Measurements from ENCODE around the gene PTGER2. TPM values are rescaled to one million over a fixed set of nuclear protein-coding genes. Genes with fewer than 3 reads are reported as not detected.

PTGER2 gene, protein sequence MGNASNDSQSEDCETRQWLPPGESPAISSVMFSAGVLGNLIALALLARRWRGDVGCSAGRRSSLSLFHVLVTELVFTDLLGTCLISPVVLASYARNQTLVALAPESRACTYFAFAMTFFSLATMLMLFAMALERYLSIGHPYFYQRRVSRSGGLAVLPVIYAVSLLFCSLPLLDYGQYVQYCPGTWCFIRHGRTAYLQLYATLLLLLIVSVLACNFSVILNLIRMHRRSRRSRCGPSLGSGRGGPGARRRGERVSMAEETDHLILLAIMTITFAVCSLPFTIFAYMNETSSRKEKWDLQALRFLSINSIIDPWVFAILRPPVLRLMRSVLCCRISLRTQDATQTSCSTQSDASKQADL
- total RNA-seq, result 1 to 10 TPM; 6.2 to 9.6 TPM

DNA sequence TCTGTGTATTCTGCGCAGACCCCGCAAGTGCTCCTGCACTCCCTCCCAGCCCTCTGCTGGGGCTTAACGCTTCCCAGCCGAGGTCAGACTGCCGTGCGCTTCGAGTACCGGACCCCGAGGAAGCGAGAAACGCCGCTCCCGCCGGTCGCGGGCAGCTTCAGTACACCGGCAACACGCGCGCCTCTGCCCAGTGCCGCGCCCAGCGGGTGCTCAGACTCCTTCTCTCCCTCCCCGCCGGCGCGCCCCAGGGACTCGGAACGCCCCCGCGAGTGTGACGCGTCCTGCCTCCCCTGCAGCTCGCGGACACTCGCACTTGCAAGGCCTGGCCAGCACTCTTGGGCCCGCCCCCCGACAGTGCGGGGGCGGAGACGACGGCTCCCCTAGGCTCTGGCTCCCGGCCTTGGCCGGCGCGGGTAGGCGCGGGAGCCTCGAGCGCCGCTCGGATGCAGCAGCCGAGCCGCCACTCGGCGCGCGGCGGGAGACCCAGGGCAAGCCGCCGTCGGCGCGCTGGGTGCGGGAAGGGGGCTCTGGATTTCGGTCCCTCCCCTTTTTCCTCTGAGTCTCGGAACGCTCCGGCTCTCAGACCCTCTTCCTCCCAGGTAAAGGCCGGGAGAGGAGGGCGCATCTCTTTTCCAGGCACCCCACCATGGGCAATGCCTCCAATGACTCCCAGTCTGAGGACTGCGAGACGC lies at the start of gene PTGER2:
Gene PTGER2 (plus strand): TSS at position 410 of the 692 bp plus-strand sequence. CDS start 237 bp downstream, at position 647.
- H3K27me3 Mint-ChIP-seq (ENCODE audit: low read depth), result peaks cover 28% of the 10 kb centered on the region
- H3K4me3 Mint-ChIP-seq, result peak within 1 kb of the TSS; percentile 99 to 100
- H3K36me3 Mint-ChIP-seq (ENCODE audit: insufficient read depth in 2 of 2), result no peaks in the 10 kb centered on the region
- peak within 1 kb of the TSS; percentile 92 for H3K27ac Mint-ChIP-seq
- peaks cover 73% of the 10 kb centered on the region for H3K4me1 Mint-ChIP-seq (ENCODE audit: low read depth)
- DNase-seq (peak; percentile 82 to 87), ATAC-seq (replicated peaks in 1 of 2) (peak; percentile 74 to 80)
- no peaks in the 10 kb centered on the region for H3K9me3 Mint-ChIP-seq

DNA sequence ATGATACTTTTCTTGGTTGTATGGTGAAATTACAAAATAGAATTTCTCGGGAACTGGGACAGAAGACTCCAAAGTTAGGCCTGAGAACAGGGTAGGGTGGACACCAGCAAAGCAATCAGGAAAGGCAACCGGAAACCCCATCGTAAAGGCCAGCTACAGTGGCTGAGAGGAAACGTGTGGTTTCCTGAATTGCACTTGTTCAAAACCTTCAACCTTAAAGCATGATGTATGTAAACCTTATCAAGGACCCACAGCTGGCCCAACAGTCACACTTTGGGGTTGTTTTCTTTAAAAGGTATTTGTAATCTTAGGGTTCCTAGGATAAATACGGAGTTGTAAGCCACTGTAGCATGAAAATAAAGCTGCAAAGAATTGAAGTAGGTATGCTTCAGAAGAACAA lies 48.9 kb upstream of the PTGER2 start:
- Mint-ChIP-seq H3K9me3 (no peaks in the 10 kb centered on the region), H3K27me3 (ENCODE audit: low read depth) (peaks cover 49% of the 10 kb centered on the region), H3K27ac (peak overlapping the region; percentile 78), H3K36me3 (ENCODE audit: insufficient read depth in 2 of 2) (peaks cover 1 to 2% of the 10 kb centered on the region in 2 donors), H3K4me3 (peak overlapping the region in 1 of 2 donors; percentile 9), H3K4me1 (ENCODE audit: low read depth) (peaks cover 38% of the 10 kb centered on the region)
- ATAC-seq (replicated peaks in 1 of 2) (peak in 1 of 2 donors; percentile 29), DNase-seq (no peak)

DNA sequence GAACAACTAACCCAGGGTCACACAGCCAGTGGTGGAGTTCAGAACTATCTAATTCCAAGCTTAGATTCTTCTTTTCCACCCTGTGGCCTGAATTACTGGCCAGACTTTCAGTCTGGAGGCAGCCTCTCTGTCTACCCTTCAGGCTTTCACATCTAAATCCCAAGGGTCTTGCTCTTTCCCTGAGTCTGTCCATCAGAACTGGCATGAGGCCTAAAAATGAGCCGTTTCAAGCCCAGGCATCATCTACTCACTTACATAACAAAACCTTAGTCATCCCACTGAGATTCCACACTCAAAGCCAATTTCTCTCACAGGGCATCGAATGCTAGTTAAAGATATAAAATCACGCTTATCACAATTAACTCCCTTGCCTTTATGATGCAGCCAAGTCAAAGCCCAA lies 47.9 kb upstream of the PTGER2 start:
- DNase-seq (no peak), ATAC-seq (replicated peaks in 1 of 2) (no peak)
- H3K36me3 Mint-ChIP-seq (ENCODE audit: insufficient read depth in 2 of 2), result peaks cover 0 to 1% of the 10 kb centered on the region in 2 donors
- H3K9me3 Mint-ChIP-seq, result no peaks in the 10 kb centered on the region
- peak overlapping the region in 1 of 2 donors; percentile 6 for H3K4me3 Mint-ChIP-seq
- H3K4me1 Mint-ChIP-seq (ENCODE audit: low read depth), result peaks cover 38% of the 10 kb centered on the region
- peaks cover 49% of the 10 kb centered on the region for H3K27me3 Mint-ChIP-seq (ENCODE audit: low read depth)
- H3K27ac Mint-ChIP-seq, result no peak overlapping the region

DNA sequence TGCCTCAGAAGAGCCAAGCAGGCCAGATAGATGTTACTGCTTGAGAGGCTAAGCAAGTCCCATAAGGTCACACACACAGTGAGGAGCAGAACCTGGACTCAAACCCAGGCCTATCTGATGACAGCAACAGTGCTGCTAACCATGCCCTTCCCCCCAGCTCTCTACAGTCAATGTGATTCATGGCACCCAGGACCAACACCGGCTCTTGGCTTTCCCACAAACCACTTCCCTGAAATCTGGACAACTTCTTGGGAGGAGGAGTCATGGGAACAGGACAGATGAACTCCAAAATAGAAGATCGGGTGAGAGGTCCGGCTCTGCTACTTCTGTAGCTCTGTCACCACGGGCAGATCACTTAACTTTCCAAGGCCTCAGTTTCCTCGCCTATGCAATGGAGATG lies 47.3 kb upstream of the PTGER2 start:
- Mint-ChIP-seq H3K9me3 (no peaks in the 10 kb centered on the region), H3K27ac (no peak overlapping the region), H3K4me1 (ENCODE audit: low read depth) (peaks cover 38% of the 10 kb centered on the region), H3K4me3 (peak overlapping the region in 1 of 2 donors; percentile 91), H3K36me3 (ENCODE audit: insufficient read depth in 2 of 2) (peaks cover 0 to 1% of the 10 kb centered on the region in 2 donors), H3K27me3 (ENCODE audit: low read depth) (peaks cover 49% of the 10 kb centered on the region)
- no peak for ATAC-seq (replicated peaks in 1 of 2)
- no peak for DNase-seq

DNA sequence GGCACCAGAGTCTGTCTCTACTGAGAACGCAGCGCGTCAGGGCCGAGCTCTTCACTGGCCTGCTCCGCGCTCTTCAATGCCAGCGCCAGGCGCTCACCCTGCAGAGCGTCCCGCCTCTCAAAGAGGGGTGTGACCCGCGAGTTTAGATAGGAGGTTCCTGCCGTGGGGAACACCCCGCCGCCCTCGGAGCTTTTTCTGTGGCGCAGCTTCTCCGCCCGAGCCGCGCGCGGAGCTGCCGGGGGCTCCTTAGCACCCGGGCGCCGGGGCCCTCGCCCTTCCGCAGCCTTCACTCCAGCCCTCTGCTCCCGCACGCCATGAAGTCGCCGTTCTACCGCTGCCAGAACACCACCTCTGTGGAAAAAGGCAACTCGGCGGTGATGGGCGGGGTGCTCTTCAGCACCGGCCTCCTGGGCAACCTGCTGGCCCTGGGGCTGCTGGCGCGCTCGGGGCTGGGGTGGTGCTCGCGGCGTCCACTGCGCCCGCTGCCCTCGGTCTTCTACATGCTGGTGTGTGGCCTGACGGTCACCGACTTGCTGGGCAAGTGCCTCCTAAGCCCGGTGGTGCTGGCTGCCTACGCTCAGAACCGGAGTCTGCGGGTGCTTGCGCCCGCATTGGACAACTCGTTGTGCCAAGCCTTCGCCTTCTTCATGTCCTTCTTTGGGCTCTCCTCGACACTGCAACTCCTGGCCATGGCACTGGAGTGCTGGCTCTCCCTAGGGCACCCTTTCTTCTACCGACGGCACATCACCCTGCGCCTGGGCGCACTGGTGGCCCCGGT lies 46.4 kb upstream of the PTGER2 start, which contains the start of gene PTGDR:
Gene PTGDR (plus strand): TSS at position 198 of the 778 bp plus-strand sequence. CDS start 117 bp downstream, at position 315.
- H3K4me1 Mint-ChIP-seq (ENCODE audit: low read depth), result peaks cover 38% of the 10 kb centered on the region
- peak; percentile 63 to 64 for ATAC-seq (replicated peaks in 1 of 2)
- peak within 1 kb of the TSS; percentile 29 for H3K27ac Mint-ChIP-seq

DNA sequence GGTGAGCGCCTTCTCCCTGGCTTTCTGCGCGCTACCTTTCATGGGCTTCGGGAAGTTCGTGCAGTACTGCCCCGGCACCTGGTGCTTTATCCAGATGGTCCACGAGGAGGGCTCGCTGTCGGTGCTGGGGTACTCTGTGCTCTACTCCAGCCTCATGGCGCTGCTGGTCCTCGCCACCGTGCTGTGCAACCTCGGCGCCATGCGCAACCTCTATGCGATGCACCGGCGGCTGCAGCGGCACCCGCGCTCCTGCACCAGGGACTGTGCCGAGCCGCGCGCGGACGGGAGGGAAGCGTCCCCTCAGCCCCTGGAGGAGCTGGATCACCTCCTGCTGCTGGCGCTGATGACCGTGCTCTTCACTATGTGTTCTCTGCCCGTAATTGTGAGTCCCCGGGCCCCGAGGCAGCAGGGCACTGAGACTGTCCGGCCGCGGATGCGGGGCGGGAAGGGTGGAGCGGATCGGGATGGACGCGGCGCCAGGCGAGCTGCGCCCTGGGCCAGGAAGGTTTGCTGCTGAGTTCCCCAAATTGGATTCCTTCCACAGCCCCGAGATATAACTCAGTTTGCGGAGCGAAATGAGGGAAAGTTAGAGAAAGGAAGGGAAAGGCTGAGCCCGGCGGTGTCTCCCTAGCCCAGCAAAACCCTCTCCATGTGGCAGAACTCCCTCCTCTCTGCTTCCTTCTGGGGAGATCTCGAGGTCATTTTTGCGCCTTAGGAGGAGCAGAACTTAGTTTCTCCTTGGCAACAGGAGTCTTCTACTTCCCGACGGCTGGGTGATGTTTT lies 45.6 kb upstream of the PTGER2 start:
- Mint-ChIP-seq H3K4me1 (ENCODE audit: low read depth) (peaks cover 38% of the 10 kb centered on the region), H3K36me3 (ENCODE audit: insufficient read depth in 2 of 2) (peaks cover 0 to 1% of the 10 kb centered on the region in 2 donors), H3K4me3 (peak overlapping the region; percentile 91 to 94), H3K27ac (peak overlapping the region; percentile 29), H3K9me3 (no peaks in the 10 kb centered on the region), H3K27me3 (ENCODE audit: low read depth) (peaks cover 49% of the 10 kb centered on the region)
- DNase-seq (peak in 1 of 2 donors; percentile 26), ATAC-seq (replicated peaks in 1 of 2) (peak; percentile 67 to 71)

More for the DNA sequence above, 46.4 kb upstream of the PTGER2 start, which contains the start of gene PTGDR:
- Mint-ChIP-seq H3K4me3 (peak within 1 kb of the TSS; percentile 91 to 94), H3K27me3 (ENCODE audit: low read depth) (peaks cover 49% of the 10 kb centered on the region), H3K36me3 (ENCODE audit: insufficient read depth in 2 of 2) (peaks cover 0 to 1% of the 10 kb centered on the region in 2 donors), H3K9me3 (no peaks in the 10 kb centered on the region)
- DNase-seq, result peak; percentile 15 to 20

DNA sequence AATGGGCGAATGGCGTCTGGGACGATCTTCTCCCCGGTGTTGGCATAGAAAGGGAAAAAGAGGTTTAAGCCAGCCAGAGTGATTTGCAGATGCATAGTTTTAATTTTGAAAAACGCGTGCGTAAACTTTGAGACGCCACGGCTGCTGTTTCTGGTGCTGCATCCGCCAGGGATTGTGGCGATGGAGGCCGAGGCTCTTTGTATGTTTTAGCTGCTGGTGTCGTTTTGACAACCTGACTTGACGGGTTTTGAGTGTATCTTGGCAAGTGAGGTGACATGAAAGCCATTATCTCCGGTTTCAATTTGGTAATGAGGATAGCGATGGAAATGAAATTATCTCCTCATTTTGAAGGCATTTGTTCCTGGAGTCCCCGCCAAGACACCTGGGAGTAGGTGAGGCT lies 45.0 kb upstream of the PTGER2 start:
- H3K27me3 Mint-ChIP-seq (ENCODE audit: low read depth), result peaks cover 49% of the 10 kb centered on the region
- peaks cover 38% of the 10 kb centered on the region for H3K4me1 Mint-ChIP-seq (ENCODE audit: low read depth)
- ATAC-seq (replicated peaks in 1 of 2), result no peak
- peaks cover 0 to 1% of the 10 kb centered on the region in 2 donors for H3K36me3 Mint-ChIP-seq (ENCODE audit: insufficient read depth in 2 of 2)
- peak overlapping the region; percentile 91 to 94 for H3K4me3 Mint-ChIP-seq
- no peak for DNase-seq
- H3K27ac Mint-ChIP-seq, result no peak overlapping the region
- no peaks in the 10 kb centered on the region for H3K9me3 Mint-ChIP-seq

DNA sequence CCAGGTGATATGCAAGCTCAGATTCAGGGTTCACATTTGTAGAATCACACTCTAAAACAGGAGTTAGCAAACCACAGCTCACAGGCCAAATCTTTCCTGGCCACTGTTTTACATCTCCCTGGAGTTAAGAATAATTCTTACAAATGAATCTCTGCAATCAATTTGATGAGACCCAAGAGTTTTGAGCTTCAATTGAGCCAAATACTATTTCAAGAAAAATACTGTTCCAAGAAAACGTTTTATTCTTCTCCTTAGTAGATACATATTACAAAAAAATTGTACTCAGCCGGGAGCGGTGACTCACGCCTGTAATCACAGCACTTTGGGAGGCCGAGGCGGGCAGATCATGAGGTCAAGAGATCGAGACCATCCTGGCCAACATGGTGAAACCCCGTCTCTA lies 44.1 kb upstream of the PTGER2 start:
- no peaks in the 10 kb centered on the region for H3K9me3 Mint-ChIP-seq
- H3K27me3 Mint-ChIP-seq (ENCODE audit: low read depth), result peaks cover 49% of the 10 kb centered on the region
- DNase-seq, result no peak
- H3K36me3 Mint-ChIP-seq (ENCODE audit: insufficient read depth in 2 of 2), result peaks cover 0 to 1% of the 10 kb centered on the region in 2 donors
- ATAC-seq (replicated peaks in 1 of 2), result no peak
- H3K4me1 Mint-ChIP-seq (ENCODE audit: low read depth), result peaks cover 37% of the 10 kb centered on the region
- H3K4me3 Mint-ChIP-seq, result peak overlapping the region in 1 of 2 donors; percentile 11
- H3K27ac Mint-ChIP-seq, result no peak overlapping the region

DNA sequence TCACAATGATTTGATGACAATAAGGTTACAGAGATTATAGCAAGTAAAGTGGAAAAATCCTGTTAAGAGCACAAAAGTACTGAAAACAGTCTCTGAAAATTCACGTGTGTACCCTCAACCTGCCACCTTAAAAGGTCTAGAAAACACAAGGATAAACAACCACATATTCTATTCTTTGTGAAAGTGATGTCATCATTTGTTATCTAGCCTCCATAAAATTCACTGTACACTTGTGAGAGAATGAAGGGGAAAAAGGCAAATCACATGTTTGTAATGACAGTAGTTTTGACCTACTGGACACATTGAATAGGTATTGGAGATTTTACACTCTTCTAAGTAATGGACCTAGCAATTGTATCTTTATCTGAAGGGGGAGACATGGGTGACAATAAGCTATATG lies 42.6 kb upstream of the PTGER2 start:
- no peak overlapping the region for H3K27ac Mint-ChIP-seq
- no peaks in the 10 kb centered on the region for H3K9me3 Mint-ChIP-seq
- ATAC-seq (replicated peaks in 1 of 2), result no peak
- H3K36me3 Mint-ChIP-seq (ENCODE audit: insufficient read depth in 2 of 2), result peaks cover 0 to 1% of the 10 kb centered on the region in 2 donors
- peaks cover 43% of the 10 kb centered on the region for H3K27me3 Mint-ChIP-seq (ENCODE audit: low read depth)
- peaks cover 30% of the 10 kb centered on the region for H3K4me1 Mint-ChIP-seq (ENCODE audit: low read depth)
- H3K4me3 Mint-ChIP-seq, result peak overlapping the region in 1 of 2 donors; percentile 50
- DNase-seq, result no peak

DNA sequence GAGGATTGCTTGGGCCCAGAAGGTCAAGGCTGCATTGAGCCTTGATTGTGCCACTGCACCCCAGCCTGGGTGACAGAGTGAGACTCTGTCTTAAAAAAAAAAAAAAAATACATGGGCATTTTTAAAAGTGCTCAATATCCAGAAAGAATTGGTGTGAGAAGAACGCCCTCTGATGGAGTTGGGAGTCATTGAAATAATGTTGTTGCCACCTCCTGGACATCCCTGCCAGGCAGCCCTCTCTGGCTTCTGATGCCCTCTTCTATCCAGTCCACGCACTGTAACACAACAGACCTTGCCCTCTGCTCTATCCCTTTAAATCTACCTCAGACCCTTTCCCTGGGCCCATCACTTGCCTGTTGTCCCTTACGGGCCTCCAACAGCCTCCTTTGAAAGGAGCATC lies 41.7 kb upstream of the PTGER2 start:
- no peak overlapping the region for H3K4me3 Mint-ChIP-seq
- ATAC-seq (replicated peaks in 1 of 2), result peak; percentile 35 to 48
- H3K36me3 Mint-ChIP-seq (ENCODE audit: insufficient read depth in 2 of 2), result peaks cover 0 to 1% of the 10 kb centered on the region in 2 donors
- peaks cover 34% of the 10 kb centered on the region for H3K27me3 Mint-ChIP-seq (ENCODE audit: low read depth)
- peak; percentile 22 to 27 for DNase-seq
- no peak overlapping the region for H3K27ac Mint-ChIP-seq
- H3K9me3 Mint-ChIP-seq, result no peaks in the 10 kb centered on the region
- H3K4me1 Mint-ChIP-seq (ENCODE audit: low read depth), result peaks cover 25% of the 10 kb centered on the region

DNA sequence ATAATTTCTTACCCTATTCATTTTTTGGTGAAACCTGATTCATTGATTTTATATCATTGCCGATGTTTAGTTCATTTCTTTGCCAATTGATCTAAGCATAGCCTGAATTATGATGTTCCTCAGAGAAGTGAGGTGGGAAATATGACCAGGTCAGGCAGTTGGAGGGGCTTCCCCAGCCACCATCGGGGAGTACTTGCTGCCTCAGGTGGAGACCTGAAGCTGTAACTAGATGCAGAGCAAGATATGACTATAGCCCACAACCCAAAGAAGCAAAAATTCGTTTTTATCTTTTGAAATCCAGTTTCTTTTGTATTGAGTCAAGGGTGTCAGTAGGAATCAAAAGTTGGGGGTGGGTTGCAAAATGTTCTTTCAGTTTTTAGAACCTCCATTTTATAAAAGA lies 38.7 kb upstream of the PTGER2 start:
- DNase-seq, result peak in 1 of 2 donors; percentile 5
- H3K27me3 Mint-ChIP-seq (ENCODE audit: low read depth), result peaks cover 4% of the 10 kb centered on the region
- H3K4me1 Mint-ChIP-seq (ENCODE audit: low read depth), result peaks cover 8% of the 10 kb centered on the region
- H3K4me3 Mint-ChIP-seq, result no peak overlapping the region
- no peak overlapping the region for H3K27ac Mint-ChIP-seq
- no peaks in the 10 kb centered on the region for H3K36me3 Mint-ChIP-seq (ENCODE audit: insufficient read depth in 2 of 2)
- peak; percentile 54 to 67 for ATAC-seq (replicated peaks in 1 of 2)
- H3K9me3 Mint-ChIP-seq, result peaks cover 0 to 1% of the 10 kb centered on the region in 2 donors

DNA sequence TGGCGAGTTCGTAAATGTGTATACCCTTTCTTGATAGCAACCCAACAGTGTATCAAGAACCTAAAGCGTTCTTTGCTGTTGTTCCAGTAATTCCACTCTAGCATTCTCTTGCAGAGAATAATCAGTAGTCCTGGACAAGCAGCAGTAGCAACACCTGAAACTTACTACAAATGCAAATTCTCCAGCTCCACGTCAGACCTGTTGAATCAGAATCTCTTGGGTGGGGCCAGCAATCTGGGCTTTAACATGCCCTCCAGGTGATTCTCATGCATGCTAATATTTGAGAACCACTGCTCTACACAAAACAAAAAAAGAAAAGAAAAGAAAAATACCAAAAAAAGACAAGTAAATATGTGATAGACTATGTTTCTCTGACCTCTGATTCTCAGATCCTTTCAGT lies 36.6 kb upstream of the PTGER2 start:
- Mint-ChIP-seq H3K4me1 (ENCODE audit: low read depth) (peaks cover 8% of the 10 kb centered on the region), H3K27me3 (ENCODE audit: low read depth) (no peaks in the 10 kb centered on the region), H3K4me3 (no peak overlapping the region), H3K9me3 (peaks cover 0 to 1% of the 10 kb centered on the region in 2 donors), H3K36me3 (ENCODE audit: insufficient read depth in 2 of 2) (no peaks in the 10 kb centered on the region), H3K27ac (no peak overlapping the region)
- no peak for ATAC-seq (replicated peaks in 1 of 2)
- no peak for DNase-seq

Data from activated T-cell treated with anti-CD3 and anti-CD28 coated beads, Interleukin-2, amount 50 U/mL, for 72 hours (primary cell).